ENCODE results near the gene ANO10. TPM values are rescaled to one million over a fixed set of nuclear protein-coding genes. Genes with fewer than 3 reads are reported as not detected.

The ANO10 gene
- total RNA-seq, 2 donors from 2014 or later, result 83.8 to 112 TPM

DNA sequence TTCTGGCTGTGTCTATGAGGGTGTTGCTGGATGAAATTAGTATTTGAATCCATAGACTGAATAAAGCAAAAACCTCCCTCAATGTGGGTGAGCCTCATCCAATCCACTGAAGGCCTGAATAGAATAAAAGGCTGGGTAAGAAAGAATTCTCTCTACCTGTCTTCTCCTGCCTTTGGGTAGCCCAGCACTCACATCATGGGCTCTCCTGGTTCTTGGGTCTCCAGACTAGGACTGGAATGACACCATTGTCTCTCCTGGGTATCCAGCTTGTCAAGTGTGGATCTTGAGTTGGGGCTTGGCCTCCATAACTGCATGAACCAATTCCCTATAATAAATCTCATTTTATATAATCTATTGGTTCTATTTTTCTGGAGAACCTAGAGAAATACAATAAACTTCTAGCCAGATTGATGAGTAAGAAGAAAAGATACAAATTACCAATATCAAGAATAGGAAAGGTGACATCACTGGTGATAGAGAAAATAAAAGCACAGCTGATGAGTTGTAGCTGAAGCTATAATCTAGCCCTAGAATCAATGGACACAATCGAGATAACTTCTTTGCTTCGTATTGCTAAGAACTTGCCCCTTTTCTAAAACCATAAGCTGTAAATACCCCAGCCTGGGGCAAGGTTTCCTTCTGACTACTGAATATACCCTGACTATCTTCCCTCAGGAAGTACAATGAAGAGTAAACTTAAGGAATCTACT lies 106.4 kb downstream of the ANO10 start:
- no peak overlapping the region for H3K4me3 ChIP-seq (ENCODE audit: low read length)
- H3K4me3 Mint-ChIP-seq, result no peak overlapping the region
- TF ChIP-seq CTCF (conservative IDR thresholded peaks at IDR 0.05), result no peak
- no peaks in the 10 kb centered on the region for H3K27me3 Mint-ChIP-seq (ENCODE audit: insufficient read depth)
- no peak overlapping the region for H3K27ac Mint-ChIP-seq
- DNase-seq, result no peak
- 97 to 100% methylated on average over 1 to 2 of the region's 2 CpGs for WGBS, 2 experiments (ENCODE audit: insufficient coverage in 1 of 2, insufficient read length in 1 of 2)
- no peaks in the 10 kb centered on the region for H3K27me3 ChIP-seq (ENCODE audit: control insufficient read depth, insufficient read depth, low read length, poor library complexity, severe bottlenecking)
- H3K9ac ChIP-seq (ENCODE audit: extremely low read depth, low read length, poor library complexity, severe bottlenecking), result no peak overlapping the region
- peaks cover 12% of the 10 kb centered on the region for H3K4me1 Mint-ChIP-seq
- H3K9me3 ChIP-seq (ENCODE audit: control insufficient read depth, low read length), result peaks cover 23% of the 10 kb centered on the region
- H3K4me1 ChIP-seq (ENCODE audit: control insufficient read depth, insufficient read depth, low read length), result peaks cover 5% of the 10 kb centered on the region
- no peak overlapping the region for H3K27ac ChIP-seq (ENCODE audit: low read depth, low read length)
- peaks cover 25% of the 10 kb centered on the region for H3K9me3 Mint-ChIP-seq
- peaks cover 41% of the 10 kb centered on the region for H3K36me3 Mint-ChIP-seq (ENCODE audit: low read depth)
- H3K36me3 ChIP-seq (ENCODE audit: control insufficient read depth, insufficient read depth, low read length), result peaks cover 30% of the 10 kb centered on the region

GRCh38 chr3:43512754-43513404 lies 108.9 kb downstream of the ANO10 start:
- no peak overlapping the region for H3K4me3 Mint-ChIP-seq

DNA sequence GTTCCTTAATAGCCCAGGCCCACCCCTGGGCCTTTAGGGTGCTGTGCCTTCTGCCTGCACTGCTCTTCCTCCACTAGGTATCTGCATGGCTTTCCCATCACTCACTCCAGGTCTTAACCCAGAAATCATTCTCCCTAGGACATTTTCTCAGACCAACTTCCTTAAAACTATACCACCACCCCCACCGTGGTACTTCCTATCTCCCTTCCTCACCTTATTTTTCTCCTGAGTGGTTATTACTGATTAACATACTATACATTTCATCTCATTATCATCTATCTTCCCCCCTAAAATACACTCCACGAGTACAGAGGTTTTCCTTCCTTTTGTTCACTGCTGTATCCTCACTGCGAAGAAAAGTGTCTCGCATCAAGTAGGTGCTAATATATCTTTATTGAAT lies 115.2 kb downstream of the ANO10 start:
- Histone ChIP-seq H3K27me3 (ENCODE audit: control insufficient read depth, insufficient read depth, low read length, poor library complexity, severe bottlenecking) (no peaks in the 10 kb centered on the region), H3K4me1 (ENCODE audit: control insufficient read depth, insufficient read depth, low read length) (peaks cover 3% of the 10 kb centered on the region), H3K4me3 (ENCODE audit: low read length) (no peak overlapping the region), H3K9ac (ENCODE audit: extremely low read depth, low read length, poor library complexity, severe bottlenecking) (no peak overlapping the region), H3K27ac (ENCODE audit: low read depth, low read length) (no peak overlapping the region), H3K9me3 (ENCODE audit: control insufficient read depth, low read length) (no peaks in the 10 kb centered on the region), H3K36me3 (ENCODE audit: control insufficient read depth, insufficient read depth, low read length) (peaks cover 6% of the 10 kb centered on the region)
- peaks cover 7% of the 10 kb centered on the region for H3K36me3 Mint-ChIP-seq (ENCODE audit: low read depth)
- H3K27ac Mint-ChIP-seq, result no peak overlapping the region
- 95 to 100% methylated on average over 1 to 3 of the region's 4 CpGs for WGBS, 2 experiments (ENCODE audit: insufficient coverage in 1 of 2, insufficient read length in 1 of 2)
- no peaks in the 10 kb centered on the region for H3K27me3 Mint-ChIP-seq (ENCODE audit: insufficient read depth)
- no peak for TF ChIP-seq CTCF (conservative IDR thresholded peaks at IDR 0.05)
- peaks cover 3% of the 10 kb centered on the region for H3K4me1 Mint-ChIP-seq
- H3K4me3 Mint-ChIP-seq, result no peak overlapping the region
- DNase-seq, result no peak
- H3K9me3 Mint-ChIP-seq, result peaks cover 1% of the 10 kb centered on the region

More at GRCh38 chr3:43512754-43513404, 108.9 kb downstream of the ANO10 start:
- Mint-ChIP-seq H3K4me1 (peaks cover 12% of the 10 kb centered on the region), H3K27me3 (ENCODE audit: insufficient read depth) (no peaks in the 10 kb centered on the region), H3K36me3 (ENCODE audit: low read depth) (peaks cover 24% of the 10 kb centered on the region), H3K27ac (no peak overlapping the region), H3K9me3 (peaks cover 4% of the 10 kb centered on the region)
- Histone ChIP-seq H3K27ac (ENCODE audit: low read depth, low read length) (no peak overlapping the region), H3K36me3 (ENCODE audit: control insufficient read depth, insufficient read depth, low read length) (peaks cover 16% of the 10 kb centered on the region), H3K9me3 (ENCODE audit: control insufficient read depth, low read length) (no peaks in the 10 kb centered on the region), H3K4me1 (ENCODE audit: control insufficient read depth, insufficient read depth, low read length) (peaks cover 5% of the 10 kb centered on the region), H3K4me3 (ENCODE audit: low read length) (no peak overlapping the region), H3K27me3 (ENCODE audit: control insufficient read depth, insufficient read depth, low read length, poor library complexity, severe bottlenecking) (no peaks in the 10 kb centered on the region), H3K9ac (ENCODE audit: extremely low read depth, low read length, poor library complexity, severe bottlenecking) (no peak overlapping the region)
- no peak for TF ChIP-seq CTCF (conservative IDR thresholded peaks at IDR 0.05)
- DNase-seq, result no peak
- WGBS, 2 experiments (ENCODE audit: insufficient coverage in 1 of 2, insufficient read length in 1 of 2), result 86 to 93% methylated on average over 4 to 5 of the region's 5 CpGs
